ENCODE results near the gene NHLRC1.

NHLRC1 gene

GRCh38 chr6:18155150-18155863 lies 32.8 kb upstream of the NHLRC1 start, which contains the start of gene KDM1B:
Gene KDM1B (plus strand): TSS chr6:18155422. CDS start chr6:18159896, 4,474 bp downstream.
- TF ChIP-seq CTCF (conservative IDR thresholded peaks at IDR 0.05; ENCODE audit: low read length) (no peak), EZH2phosphoT487 (IDR thresholded peaks at IDR 0.05; ENCODE audit: borderline replicate concordance) (no peak)
- Histone ChIP-seq H4K20me1 (ENCODE audit: insufficient read depth, low read length, poor library complexity, severe bottlenecking) (no peaks in the 10 kb centered on the region), H3F3A (ENCODE audit: low read depth) (0 out of 2 replicates have a peak, but pooled peaks cover 2% of the 10 kb centered on the region), H3K9ac (ENCODE audit: low read depth, low read length, poor library complexity, severe bottlenecking) (peak within 1 kb of the TSS; percentile 87), H3K36me3 (ENCODE audit: insufficient read depth, low read length) (no peaks in the 10 kb centered on the region), H3K4me2 (ENCODE audit: low read depth, low read length, poor library complexity, severe bottlenecking) (peak within 1 kb of the TSS; percentile 87), H3K4me3 (ENCODE audit: low read length, poor library complexity, severe bottlenecking) (peak within 1 kb of the TSS; percentile 97), H3K27me3 (ENCODE audit: insufficient read depth, low read length, poor library complexity, severe bottlenecking) (no peaks in the 10 kb centered on the region), H3K9me3 (ENCODE audit: insufficient read depth, low read depth, low read length) (no peaks in the 10 kb centered on the region), H3K9me2 (replicated peaks; ENCODE audit: low read depth, low read length) (no peaks in the 10 kb centered on the region), H2AFZ (ENCODE audit: low read length) (peak within 1 kb of the TSS; percentile 98), H3K79me2 (ENCODE audit: insufficient read depth, low read length) (0 out of 2 replicates have a peak, but pooled peaks cover 4% of the 10 kb centered on the region), H3K4me1 (ENCODE audit: insufficient read depth, low read length, poor library complexity, severe bottlenecking) (peaks cover 40% of the 10 kb centered on the region)

GRCh38 chr6:18154507-18155149 lies 32.2 kb upstream of the NHLRC1 start, which contains the start of gene TPMT:
Gene TPMT (minus strand): TSS chr6:18155077. CDS start chr6:18149127, 5,950 bp downstream.
- Histone ChIP-seq H3K4me3 (ENCODE audit: low read length, poor library complexity, severe bottlenecking) (peak within 1 kb of the TSS; percentile 97), H4K20me1 (ENCODE audit: insufficient read depth, low read length, poor library complexity, severe bottlenecking) (no peaks in the 10 kb centered on the region), H3K4me1 (ENCODE audit: insufficient read depth, low read length, poor library complexity, severe bottlenecking) (peaks cover 40% of the 10 kb centered on the region)

GRCh38 chr6:18153311-18153703 lies 30.8 kb upstream of the NHLRC1 start:
- Histone ChIP-seq H3K79me2 (ENCODE audit: insufficient read depth, low read length) (0 out of 2 replicates have a peak, but pooled peaks cover 4% of the 10 kb centered on the region), H3K27me3 (ENCODE audit: insufficient read depth, low read length, poor library complexity, severe bottlenecking) (no peaks in the 10 kb centered on the region), H3K4me2 (ENCODE audit: low read depth, low read length, poor library complexity, severe bottlenecking) (peak overlapping the region; percentile 87), H3K4me1 (ENCODE audit: insufficient read depth, low read length, poor library complexity, severe bottlenecking) (peaks cover 35% of the 10 kb centered on the region), H3K9ac (ENCODE audit: low read depth, low read length, poor library complexity, severe bottlenecking) (peak overlapping the region; percentile 77), H3K9me2 (replicated peaks; ENCODE audit: low read depth, low read length) (no peaks in the 10 kb centered on the region), H3F3A (ENCODE audit: low read depth) (0 out of 2 replicates have a peak, but pooled peaks cover 2% of the 10 kb centered on the region), H4K20me1 (ENCODE audit: insufficient read depth, low read length, poor library complexity, severe bottlenecking) (no peaks in the 10 kb centered on the region), H3K4me3 (ENCODE audit: low read length, poor library complexity, severe bottlenecking) (peak overlapping the region; percentile 94), H3K36me3 (ENCODE audit: insufficient read depth, low read length) (no peaks in the 10 kb centered on the region), H2AFZ (ENCODE audit: low read length) (peak overlapping the region; percentile 59; the same call in 1 of the 2 replicates), H3K9me3 (ENCODE audit: insufficient read depth, low read depth, low read length) (no peaks in the 10 kb centered on the region)
- TF ChIP-seq CTCF (conservative IDR thresholded peaks at IDR 0.05; ENCODE audit: low read length) (no peak), EZH2phosphoT487 (IDR thresholded peaks at IDR 0.05; ENCODE audit: borderline replicate concordance) (no peak)

More at GRCh38 chr6:18154507-18155149, 32.2 kb upstream of the NHLRC1 start, which contains the start of gene TPMT:
- Histone ChIP-seq H3K9ac (ENCODE audit: low read depth, low read length, poor library complexity, severe bottlenecking) (peak within 1 kb of the TSS; percentile 87), H3K4me2 (ENCODE audit: low read depth, low read length, poor library complexity, severe bottlenecking) (peak within 1 kb of the TSS; percentile 87), H2AFZ (ENCODE audit: low read length) (peak within 1 kb of the TSS; percentile 98), H3K27me3 (ENCODE audit: insufficient read depth, low read length, poor library complexity, severe bottlenecking) (no peaks in the 10 kb centered on the region), H3K36me3 (ENCODE audit: insufficient read depth, low read length) (no peaks in the 10 kb centered on the region), H3K9me2 (replicated peaks; ENCODE audit: low read depth, low read length) (no peaks in the 10 kb centered on the region), H3F3A (ENCODE audit: low read depth) (0 out of 2 replicates have a peak, but pooled peaks cover 2% of the 10 kb centered on the region), H3K9me3 (ENCODE audit: insufficient read depth, low read depth, low read length) (no peaks in the 10 kb centered on the region), H3K79me2 (ENCODE audit: insufficient read depth, low read length) (0 out of 2 replicates have a peak, but pooled peaks cover 4% of the 10 kb centered on the region)
- TF ChIP-seq EZH2phosphoT487 (IDR thresholded peaks at IDR 0.05; ENCODE audit: borderline replicate concordance) = no peak
- TF ChIP-seq CTCF (conservative IDR thresholded peaks at IDR 0.05; ENCODE audit: low read length) = no peak

Measured in Loucy (cell line).